Epithelial cell of proximal tubule (primary cell): Measurements from ENCODE around the gene ARFRP1. TPM values are rescaled to one million over a fixed set of nuclear protein-coding genes. Genes with fewer than 3 reads are reported as not detected.

Experiments
- DNase-seq: peaks from one replicate; pipeline ENCODE4 v3.0.0-alpha.2; 2011; ENCODE audit warnings: low read depth
- H3K4me3 ChIP-seq: 2 replicates; pipeline ENCODE4 v1.5.1; 2011; ENCODE audit warnings: low read depth, mild to moderate bottlenecking, low read length
- CTCF ChIP-seq: conservative IDR thresholded peaks from 2 replicates; pipeline ENCODE4 v1.5.1; 2012; ENCODE audit warnings: low read depth, mild to moderate bottlenecking, low read length
- total RNA-seq: library from RNA; depleted of rRNA; stranded (reverse); fragments of >200 nt; gene quantifications from 2 replicates; pipeline ENCODE4 v1.2.3, GENCODE V29; 2015

Gene ARFRP1
- total RNA-seq, 1 donor from 2014 or later, result 49.0 TPM

GRCh38 chr20:63746751-63747315 is 39.1 kb upstream of the ARFRP1 start:
- TF ChIP-seq CTCF, result no peak
- no peak overlapping the region for H3K4me3 ChIP-seq
- no peak for DNase-seq

- H3K4me3 ChIP-seq, result no peak overlapping the region
- TF ChIP-seq CTCF, result no peak
- DNase-seq, result no peak
These were observed 38.4 kb upstream of the ARFRP1 start for GRCh38 chr20:63745961-63746731.

GRCh38 chr20:63745424-63745805 is 37.6 kb upstream of the ARFRP1 start:
- H3K4me3 ChIP-seq, result no peak overlapping the region
- no peak for DNase-seq
- no peak for TF ChIP-seq CTCF

- no peak for DNase-seq
- no peak overlapping the region for H3K4me3 ChIP-seq
These were observed 37.0 kb upstream of the ARFRP1 start for GRCh38 chr20:63744574-63745423.

GRCh38 chr20:63744158-63744557 is 36.4 kb upstream of the ARFRP1 start:
- no peak for DNase-seq
- H3K4me3 ChIP-seq, result no peak overlapping the region
- no peak for TF ChIP-seq CTCF

More at GRCh38 chr20:63744574-63745423, 37.0 kb upstream of the ARFRP1 start:
- no peak for TF ChIP-seq CTCF

GRCh38 chr20:63743210-63743970 is 35.6 kb upstream of the ARFRP1 start:
- no peak overlapping the region for H3K4me3 ChIP-seq
- no peak for DNase-seq
- no peak for TF ChIP-seq CTCF
